Mucosa of descending colon (tissue), 3 donors: ENCODE measurements around the gene SLC14A1. TPM values are rescaled to one million over a fixed set of nuclear protein-coding genes. Genes with fewer than 3 reads are reported as not detected.

ENCODE experiments used
- ATAC-seq: fragments of 200-7000 bp; cut with Tn5 transposase; one replicate; pipeline ENCODE4 v1.9.1; 2020; ENCODE audit warnings: mild to moderate bottlenecking, moderate library complexity
- DNase-seq, 3 donors: peaks; one replicate each; pipeline ENCODE4 v3.0.0-alpha.2; 2020
- H3K36me3 ChIP-seq: fragments of 200-600 bp; one replicate; pipeline ENCODE4 v1.8.0; 2021; ENCODE audit warnings: low read depth, mild to moderate bottlenecking
- H3K4me1 ChIP-seq: fragments of 200-600 bp; one replicate; pipeline ENCODE4 v1.8.0; 2021; ENCODE audit warnings: low read depth, mild to moderate bottlenecking
- H3K4me3 ChIP-seq: fragments of 200-600 bp; one replicate; pipeline ENCODE4 v1.8.0; 2021; ENCODE audit warnings: mild to moderate bottlenecking
- H3K9me3 ChIP-seq: fragments of 200-600 bp; one replicate; pipeline ENCODE4 v1.8.0; 2021; ENCODE audit warnings: mild to moderate bottlenecking
- intact Hi-C, 2 donors: fragments of 100-400 bp; cut with DNase I in 1 of 2; cut with micrococcal nuclease in 1 of 2; formaldehyde crosslinking; loops; one replicate each; pipeline versions ENCODE4 v1.11.0 to v1.11.1; 2022; cut with DNase I, micrococcal nuclease
- total RNA-seq, 3 donors: library from RNA; stranded (reverse); fragmentation: NEBNext Ultra II Directional in 2 of 3; extraction: Animal tissue kit (Norgen Biotek cat#: 25700) in 2 of 3; gene quantifications; one replicate each; pipeline versions ENCODE4 v1.2.1 to v1.2.4, GENCODE V29; 2021 to 2023
- TF ChIP-seq, protein P1 (sequence below): fragments of 200-600 bp; IDR thresholded peaks from one replicate; pipeline ENCODE4 v1.8.0; 2022; ENCODE audit warnings: antibody characterized with exemption, mild to moderate bottlenecking
- donor health status: DM: no; HTN: no; CAD: no; lungs with moderate emphysema.
- donor health status: DM: no; HTN: no; CAD: no.
- donor health status: DM: no; HTN: yes; CAD: no.

SLC14A1 gene
- total RNA-seq, 3 donors from 2014 or later, result 0.46 to 1.1 (median 1.1) TPM

DNA sequence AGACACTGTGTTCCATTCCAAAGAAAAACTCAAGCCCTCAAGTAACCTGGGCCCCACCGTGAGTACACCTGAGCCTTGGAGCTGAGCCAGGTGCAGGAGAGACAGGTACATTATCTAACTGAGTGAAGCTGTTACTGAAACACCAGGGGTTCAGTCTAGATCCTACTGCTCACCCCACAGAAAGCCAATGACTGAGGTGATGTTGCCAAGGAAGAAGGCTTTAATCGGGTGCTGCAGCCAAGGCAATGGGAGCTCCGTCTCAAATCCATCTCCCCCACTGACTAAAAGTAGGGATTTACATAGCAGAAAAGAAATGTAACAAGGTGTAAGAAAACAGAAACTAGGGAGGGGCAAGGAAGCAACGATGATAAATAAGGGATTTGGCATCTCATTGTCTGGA lies 15.2 kb upstream of the SLC14A1 start:
- H3K36me3 ChIP-seq, result no peaks in the 10 kb centered on the region
- DNase-seq (no peak), ATAC-seq (no peak)
- H3K4me1 ChIP-seq, result no peaks in the 10 kb centered on the region
- peaks cover 14% of the 10 kb centered on the region for H3K9me3 ChIP-seq
- TF ChIP-seq, protein P1, sequence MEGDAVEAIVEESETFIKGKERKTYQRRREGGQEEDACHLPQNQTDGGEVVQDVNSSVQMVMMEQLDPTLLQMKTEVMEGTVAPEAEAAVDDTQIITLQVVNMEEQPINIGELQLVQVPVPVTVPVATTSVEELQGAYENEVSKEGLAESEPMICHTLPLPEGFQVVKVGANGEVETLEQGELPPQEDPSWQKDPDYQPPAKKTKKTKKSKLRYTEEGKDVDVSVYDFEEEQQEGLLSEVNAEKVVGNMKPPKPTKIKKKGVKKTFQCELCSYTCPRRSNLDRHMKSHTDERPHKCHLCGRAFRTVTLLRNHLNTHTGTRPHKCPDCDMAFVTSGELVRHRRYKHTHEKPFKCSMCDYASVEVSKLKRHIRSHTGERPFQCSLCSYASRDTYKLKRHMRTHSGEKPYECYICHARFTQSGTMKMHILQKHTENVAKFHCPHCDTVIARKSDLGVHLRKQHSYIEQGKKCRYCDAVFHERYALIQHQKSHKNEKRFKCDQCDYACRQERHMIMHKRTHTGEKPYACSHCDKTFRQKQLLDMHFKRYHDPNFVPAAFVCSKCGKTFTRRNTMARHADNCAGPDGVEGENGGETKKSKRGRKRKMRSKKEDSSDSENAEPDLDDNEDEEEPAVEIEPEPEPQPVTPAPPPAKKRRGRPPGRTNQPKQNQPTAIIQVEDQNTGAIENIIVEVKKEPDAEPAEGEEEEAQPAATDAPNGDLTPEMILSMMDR, result no peak
- H3K4me3 ChIP-seq, result no peak overlapping the region
- intact Hi-C loops, result no loop called here

- Histone ChIP-seq H3K9me3 (peaks cover 14% of the 10 kb centered on the region), H3K4me3 (no peak overlapping the region), H3K4me1 (no peaks in the 10 kb centered on the region), H3K36me3 (no peaks in the 10 kb centered on the region)
- DNase-seq (no peak), ATAC-seq (no peak)
- intact Hi-C loops, result no loop called here
- TF ChIP-seq, protein P1, result no peak
These were observed 11.9 kb upstream of the SLC14A1 start for GRCh38 chr18:45712061-45712460.

- intact Hi-C loops, result no loop called here
- H3K4me3 ChIP-seq, result no peak overlapping the region
- ATAC-seq, result no peak
- no peak for DNase-seq
- no peaks in the 10 kb centered on the region for H3K4me1 ChIP-seq
- H3K9me3 ChIP-seq, result peaks cover 14% of the 10 kb centered on the region
- TF ChIP-seq, protein P1, result no peak
- H3K36me3 ChIP-seq, result no peaks in the 10 kb centered on the region
These were observed 10.7 kb upstream of the SLC14A1 start for GRCh38 chr18:45713239-45713638.

GRCh38 chr18:45715212-45715780 lies 8.7 kb upstream of the SLC14A1 start:
- no peak overlapping the region for H3K4me3 ChIP-seq
- intact Hi-C loops, result no loop called here
- H3K36me3 ChIP-seq, result no peaks in the 10 kb centered on the region
- H3K9me3 ChIP-seq, result no peaks in the 10 kb centered on the region
- TF ChIP-seq, protein P1, result no peak
- ATAC-seq, result no peak
- H3K4me1 ChIP-seq, result no peaks in the 10 kb centered on the region
- DNase-seq, result no peak

DNA sequence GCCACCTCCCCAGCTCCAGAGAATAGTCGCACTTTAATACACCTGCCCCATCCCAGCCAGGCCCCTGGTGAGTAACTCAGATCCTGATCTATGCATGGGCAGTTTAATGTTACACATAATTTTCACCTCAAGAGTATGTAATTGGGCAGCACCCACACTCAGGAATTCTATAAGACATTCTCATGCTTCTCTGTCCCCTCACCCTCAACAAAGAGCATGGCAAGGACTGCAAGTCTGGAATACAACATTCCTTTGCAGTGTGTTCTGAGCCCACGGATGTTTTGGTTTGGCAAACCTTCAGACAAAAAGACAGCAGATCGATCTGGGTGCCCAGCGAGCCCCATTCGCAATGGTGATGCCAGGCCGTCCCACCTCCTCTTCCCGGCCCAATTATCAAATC lies 4.9 kb upstream of the SLC14A1 start:
- intact Hi-C loops, result no loop called here
- Histone ChIP-seq H3K36me3 (no peaks in the 10 kb centered on the region), H3K4me1 (no peaks in the 10 kb centered on the region), H3K4me3 (no peak overlapping the region), H3K9me3 (no peaks in the 10 kb centered on the region)
- ATAC-seq (no peak), DNase-seq (no peak)
- TF ChIP-seq, protein P1, result no peak

DNA sequence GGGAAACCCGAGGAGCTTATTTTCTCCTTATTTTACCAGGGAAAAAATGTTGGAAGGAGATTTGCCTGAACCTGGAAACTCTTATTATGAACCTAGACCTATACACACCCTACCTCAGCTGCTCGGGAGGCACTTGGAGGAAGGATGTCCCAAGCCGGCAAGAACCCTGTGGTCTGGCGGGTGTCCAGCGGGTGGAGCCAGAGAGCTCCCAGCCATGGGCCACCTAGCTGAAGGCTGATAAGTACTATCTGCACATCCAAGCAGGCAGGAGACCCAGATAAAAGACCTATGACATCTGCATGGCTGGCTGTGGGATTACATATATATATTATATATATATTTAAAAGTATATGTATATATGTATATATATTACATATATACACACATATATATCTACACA lies 1.1 kb upstream of the SLC14A1 start:
- Histone ChIP-seq H3K36me3 (no peaks in the 10 kb centered on the region), H3K4me3 (no peak overlapping the region), H3K4me1 (no peaks in the 10 kb centered on the region), H3K9me3 (no peaks in the 10 kb centered on the region)
- ATAC-seq, result peak; percentile 92
- TF ChIP-seq, protein P1, result peak; percentile 66
- intact Hi-C loops, result no loop called here
- peak; percentile 74 to 84 (median 83) for DNase-seq
